Activated naive CD4-positive, alpha-beta T cell treated with anti-CD3 and anti-CD28 coated beads, Interleukin-2, amount 50 U/mL, for 72 hours (primary cell): ENCODE measurements around the gene SAMD4B. TPM values are rescaled to one million over a fixed set of nuclear protein-coding genes. Genes with fewer than 3 reads are reported as not detected.
A peak's percentile ranks its signal among the peaks of the same experiment; 100 is the strongest.
"Not testable (repeated sequence)": the region's sequence is repeated elsewhere in the genome, so short reads cannot be mapped to it uniquely, and the experiment has no call there.

Experiments used
- ATAC-seq, 2 donors: fragments of 150-1000 bp; cut with Tn5 transposase; 2 replicates each; pipeline ENCODE4 v1.10.0; 2021; ENCODE audit warnings: mild to moderate bottlenecking in 2 of 2, moderate library complexity in 2 of 2
- DNase-seq, 2 donors: peaks; one replicate each; pipeline ENCODE4 v3.0.0; 2021 to 2022; ENCODE audit warnings: low spot score in 2 of 2
- H3K27ac Mint-ChIP-seq, 2 donors: one replicate each; pipeline ENCODE4 v1.8.0; 2022; ENCODE audit warnings: mild to moderate bottlenecking in 2 of 2, mixed read lengths in 2 of 2
- H3K36me3 Mint-ChIP-seq, 2 donors: one replicate each; pipeline ENCODE4 v1.8.0; 2022; ENCODE audit warnings: mixed read lengths in 2 of 2
- H3K9me3 Mint-ChIP-seq, 2 donors: one replicate each; pipeline ENCODE4 v1.8.0; 2022; ENCODE audit warnings: mixed read lengths in 2 of 2
- total RNA-seq, 2 donors: library from RNA; stranded (reverse); gene quantifications; one replicate each; pipeline ENCODE4 v1.2.3, GENCODE V29; 2022

SAMD4B gene
- total RNA-seq, 2 donors from 2014 or later = 42.1 to 56.1 TPM

GRCh38 chr19:39372047-39372802 is 30.0 kb downstream of the SAMD4B start:
- peak overlapping the region; percentile 28 to 91 for H3K27ac Mint-ChIP-seq
- no peaks in the 10 kb centered on the region for H3K9me3 Mint-ChIP-seq
- no peak for ATAC-seq

GRCh38 chr19:39372941-39373340 is 30.7 kb downstream of the SAMD4B start:
- Mint-ChIP-seq H3K9me3 (no peaks in the 10 kb centered on the region), H3K36me3 (no peaks in the 10 kb centered on the region), H3K27ac (peak overlapping the region in 1 of 2 donors; percentile 25)
- ATAC-seq = no peak
- no peak for DNase-seq

More at GRCh38 chr19:39372047-39372802, 30.0 kb downstream of the SAMD4B start:
- H3K36me3 Mint-ChIP-seq = no peaks in the 10 kb centered on the region
- no peak for DNase-seq

GRCh38 chr19:39375929-39376328 is 33.7 kb downstream of the SAMD4B start:
- no peak for ATAC-seq
- Mint-ChIP-seq H3K27ac (peak overlapping the region in 1 of 2 donors; percentile 9), H3K36me3 (no peaks in the 10 kb centered on the region), H3K9me3 (no peaks in the 10 kb centered on the region)
- no peak for DNase-seq

- Mint-ChIP-seq H3K9me3 (no peaks in the 10 kb centered on the region), H3K36me3 (no peaks in the 10 kb centered on the region), H3K27ac (peak overlapping the region in 1 of 2 donors; percentile 89)
- ATAC-seq (no peak), DNase-seq (no peak)
These were observed 35.4 kb downstream of the SAMD4B start for GRCh38 chr19:39377373-39378362.

- DNase-seq, H3K36me3 Mint-ChIP-seq, ATAC-seq, H3K9me3 Mint-ChIP-seq: not testable (repeated sequence)
- H3K27ac Mint-ChIP-seq = peak overlapping the region; percentile 7 to 50
These were observed 37.1 kb downstream of the SAMD4B start for GRCh38 chr19:39379366-39379765.

GRCh38 chr19:39379865-39380396 is 37.7 kb downstream of the SAMD4B start:
- H3K27ac Mint-ChIP-seq = peak overlapping the region in 1 of 2 donors; percentile 50
- no peaks in the 10 kb centered on the region for H3K36me3 Mint-ChIP-seq
- ATAC-seq (no peak), DNase-seq (no peak)
- no peaks in the 10 kb centered on the region for H3K9me3 Mint-ChIP-seq

- Mint-ChIP-seq H3K36me3 (no peaks in the 10 kb centered on the region), H3K9me3 (no peaks in the 10 kb centered on the region), H3K27ac (peak overlapping the region; percentile 72 to 82)
- no peak for DNase-seq
- ATAC-seq = no peak
These were observed 38.6 kb downstream of the SAMD4B start for GRCh38 chr19:39380521-39381502.

- DNase-seq = no peak
- Mint-ChIP-seq H3K36me3 (no peaks in the 10 kb centered on the region), H3K9me3 (no peaks in the 10 kb centered on the region), H3K27ac (peak overlapping the region; percentile 72 to 82)
- ATAC-seq = peak in 1 of 2 donors; percentile 6
These were observed 39.8 kb downstream of the SAMD4B start for GRCh38 chr19:39381910-39382611.

- Mint-ChIP-seq H3K36me3 (no peaks in the 10 kb centered on the region), H3K27ac (peak overlapping the region; percentile 77 to 82), H3K9me3 (no peaks in the 10 kb centered on the region)
- no peak for DNase-seq
- ATAC-seq = peak in 1 of 2 donors; percentile 12
These were observed 41.0 kb downstream of the SAMD4B start for GRCh38 chr19:39382991-39383828.

GRCh38 chr19:39384839-39385568 is 42.8 kb downstream of the SAMD4B start:
- peaks cover 0 to 8% of the 10 kb centered on the region in 2 donors for H3K36me3 Mint-ChIP-seq
- H3K27ac Mint-ChIP-seq = peak overlapping the region; percentile 66 to 92
- DNase-seq (no peak), ATAC-seq (peak in 1 of 2 donors; percentile 11)
- no peaks in the 10 kb centered on the region for H3K9me3 Mint-ChIP-seq

GRCh38 chr19:39385629-39386411 is 43.6 kb downstream of the SAMD4B start:
- H3K27ac Mint-ChIP-seq = peak overlapping the region; percentile 66 to 92
- ATAC-seq = no peak
- no peaks in the 10 kb centered on the region for H3K9me3 Mint-ChIP-seq
- DNase-seq = no peak
- H3K36me3 Mint-ChIP-seq = peaks cover 0 to 13% of the 10 kb centered on the region in 2 donors

- H3K36me3 Mint-ChIP-seq = peaks cover 4 to 17% of the 10 kb centered on the region in 2 donors
- DNase-seq (no peak), ATAC-seq (no peak)
- peak overlapping the region; percentile 66 to 85 for H3K27ac Mint-ChIP-seq
- H3K9me3 Mint-ChIP-seq = no peaks in the 10 kb centered on the region
These were observed 44.3 kb downstream of the SAMD4B start for GRCh38 chr19:39386557-39386956.

- Mint-ChIP-seq H3K9me3 (no peaks in the 10 kb centered on the region), H3K27ac (peak overlapping the region; percentile 41 to 99), H3K36me3 (peaks cover 10 to 21% of the 10 kb centered on the region in 2 donors)
- no peak for ATAC-seq
- DNase-seq = no peak
These were observed 46.4 kb downstream of the SAMD4B start for GRCh38 chr19:39388657-39389056.
